SK-N-MC (cell line): ENCODE measurements around the gene TLK2.
"Not testable (repeated sequence)": the region's sequence is repeated elsewhere in the genome, so short reads cannot be mapped to it uniquely, and the experiment has no call there.

Source experiments
- DNase-seq: peaks from one replicate; pipeline ENCODE4 v3.0.0-alpha.2; 2011; ENCODE audit warnings: low read depth, low spot score
- H3K27ac ChIP-seq: fragments of 200-600 bp; sonication (generic); 2 replicates; pipeline ENCODE4 v1.5.1; 2016; ENCODE audit warnings: mixed run types
- H3K36me3 ChIP-seq: fragments of 200-600 bp; sonication (generic); 2 replicates; pipeline ENCODE4 v1.6.1; 2017; ENCODE audit warnings: antibody characterized with exemption, low read length, mixed read lengths; ENCODE audit not compliant: insufficient read depth
- H3K4me3 ChIP-seq: fragments of 200-600 bp; sonication (generic); 2 replicates; pipeline ENCODE4 v1.5.1; 2016
- H3K9ac ChIP-seq: fragments of 200-600 bp; sonication (generic); 2 replicates; pipeline ENCODE4 v1.8.0; 2017; ENCODE audit warnings: mixed run types, mixed read lengths; ENCODE audit not compliant: insufficient read length
- H3K9me3 ChIP-seq: fragments of 200-600 bp; sonication (generic); 2 replicates; pipeline ENCODE4 v1.6.1; 2017; ENCODE audit warnings: low read depth, mild to moderate bottlenecking, antibody characterized with exemption, low read length, moderate library complexity, mixed read lengths

TLK2 gene

DNA sequence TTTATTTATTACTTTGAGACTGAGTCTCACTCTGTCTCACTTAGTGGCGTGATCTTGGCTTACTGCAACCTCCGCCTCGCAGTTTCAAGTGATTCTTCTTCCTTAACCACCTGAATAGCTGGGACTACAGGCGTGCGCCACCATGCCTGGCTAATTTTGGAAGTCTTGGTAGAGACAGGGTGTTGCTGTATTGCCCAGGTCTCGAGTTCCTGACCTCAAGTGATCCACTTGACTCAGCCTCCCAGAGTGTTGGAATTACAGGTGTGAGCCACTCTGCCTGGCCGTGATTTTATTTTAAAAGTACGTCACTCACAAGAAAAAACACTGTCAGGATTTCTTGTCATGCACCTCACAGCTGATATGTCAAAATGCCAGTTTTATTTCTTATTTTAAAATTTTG, 26.2 kb downstream of the TLK2 start:
- H3K27ac ChIP-seq, H3K9me3 ChIP-seq, H3K4me3 ChIP-seq, H3K9ac ChIP-seq, H3K36me3 ChIP-seq, DNase-seq: not testable (repeated sequence)

DNA sequence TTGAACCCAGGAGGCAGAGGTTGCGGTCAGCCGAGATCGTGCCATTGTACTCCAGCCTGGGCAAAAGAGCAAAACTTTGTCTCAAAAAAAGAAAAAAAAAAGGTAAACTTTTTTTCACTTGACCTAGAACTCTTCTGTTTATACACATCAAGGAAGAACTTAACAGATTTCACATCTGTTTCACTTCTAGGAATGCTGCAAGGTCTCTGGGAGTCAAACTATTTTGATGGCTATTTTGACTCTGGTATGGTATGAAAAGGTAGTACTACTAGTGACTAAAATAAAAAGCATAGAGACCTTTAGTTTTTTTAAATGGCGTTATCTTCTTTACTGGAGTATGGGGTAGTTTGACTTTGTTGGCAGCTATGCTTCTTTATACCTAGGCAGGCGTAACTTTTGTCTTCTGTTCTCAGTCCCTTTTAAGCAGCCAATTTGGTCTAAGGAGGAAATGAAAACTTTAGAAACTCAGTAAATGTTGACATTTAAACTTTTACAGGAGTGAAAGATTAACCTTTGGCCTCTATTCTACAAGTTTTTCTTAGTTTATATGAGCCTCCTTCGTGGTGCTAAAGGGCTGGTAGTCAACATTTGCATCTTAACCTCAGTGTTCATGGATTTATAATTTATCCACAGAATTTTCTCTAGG, 28.7 kb downstream of the TLK2 start:
- not testable (repeated sequence) for H3K4me3 ChIP-seq, H3K27ac ChIP-seq, H3K36me3 ChIP-seq, H3K9me3 ChIP-seq, H3K9ac ChIP-seq, DNase-seq

DNA sequence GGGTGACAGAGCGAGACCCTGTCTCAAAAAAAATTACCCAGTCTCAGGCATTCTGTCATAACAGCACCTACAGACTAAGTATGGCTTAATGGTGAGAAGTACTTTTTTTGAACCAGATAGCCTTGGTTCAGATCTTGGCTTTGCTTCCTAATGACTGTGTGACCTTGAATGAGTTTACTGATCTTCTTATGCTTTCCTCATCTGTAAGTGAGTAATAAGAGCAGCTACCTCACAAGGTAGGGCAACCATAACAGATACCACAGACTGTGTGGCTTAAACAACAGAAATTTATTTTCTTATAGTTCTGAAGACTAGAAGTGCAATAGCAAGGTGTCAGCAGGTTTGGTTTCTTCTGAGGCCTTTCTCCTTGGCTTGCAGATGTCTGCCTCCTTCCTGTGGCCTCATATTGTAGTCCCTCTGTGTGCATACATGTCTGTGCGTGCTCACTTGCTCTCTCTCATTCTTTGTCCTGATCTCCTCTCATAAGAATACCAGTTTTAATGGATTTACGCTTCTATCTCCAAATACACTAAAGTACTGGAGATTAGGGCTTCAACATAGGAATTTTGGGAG, 31.7 kb downstream of the TLK2 start:
- not testable (repeated sequence) for H3K27ac ChIP-seq, H3K9ac ChIP-seq, DNase-seq, H3K9me3 ChIP-seq, H3K4me3 ChIP-seq, H3K36me3 ChIP-seq

DNA sequence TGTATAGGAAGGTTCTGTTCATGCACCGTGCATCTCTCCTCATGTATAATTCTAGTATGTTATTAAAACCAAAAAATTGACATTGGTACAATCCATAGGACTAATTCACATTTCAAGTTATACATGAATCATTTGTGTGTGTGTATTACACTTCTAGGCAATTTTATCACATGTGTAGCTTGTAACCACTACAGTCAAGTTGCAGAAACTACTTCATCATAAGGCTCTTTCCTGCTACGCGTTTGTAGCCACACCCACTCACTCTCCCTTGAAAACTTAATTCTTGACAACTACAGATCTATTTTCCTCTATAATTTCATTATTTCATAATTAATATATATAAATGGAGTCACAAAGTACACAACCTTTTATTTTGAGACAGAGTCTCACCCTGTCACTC, 32.4 kb downstream of the TLK2 start:
- DNase-seq, H3K4me3 ChIP-seq, H3K9me3 ChIP-seq, H3K27ac ChIP-seq, H3K9ac ChIP-seq, H3K36me3 ChIP-seq: not testable (repeated sequence)

DNA sequence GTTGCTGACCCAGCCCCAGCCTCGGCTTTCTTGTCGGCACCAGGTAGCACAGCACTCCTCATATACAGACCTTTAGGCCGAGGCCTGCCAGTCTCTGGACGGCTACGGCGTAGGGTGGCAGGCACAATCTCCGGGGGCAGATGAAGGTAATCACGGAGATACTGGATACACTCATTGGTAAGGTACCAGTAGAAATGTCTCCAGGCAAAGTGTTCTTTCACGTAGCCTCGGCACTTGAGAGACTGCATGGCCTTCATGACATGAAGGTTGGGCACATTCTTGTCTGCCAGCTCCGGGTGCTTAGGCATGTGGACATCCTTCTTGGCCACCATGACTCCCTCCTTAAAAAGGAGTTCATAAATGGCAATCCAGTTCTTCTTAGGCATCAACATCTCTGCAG, 37.8 kb downstream of the TLK2 start:
- DNase-seq, H3K9ac ChIP-seq, H3K4me3 ChIP-seq, H3K36me3 ChIP-seq, H3K27ac ChIP-seq, H3K9me3 ChIP-seq: not testable (repeated sequence)

DNA sequence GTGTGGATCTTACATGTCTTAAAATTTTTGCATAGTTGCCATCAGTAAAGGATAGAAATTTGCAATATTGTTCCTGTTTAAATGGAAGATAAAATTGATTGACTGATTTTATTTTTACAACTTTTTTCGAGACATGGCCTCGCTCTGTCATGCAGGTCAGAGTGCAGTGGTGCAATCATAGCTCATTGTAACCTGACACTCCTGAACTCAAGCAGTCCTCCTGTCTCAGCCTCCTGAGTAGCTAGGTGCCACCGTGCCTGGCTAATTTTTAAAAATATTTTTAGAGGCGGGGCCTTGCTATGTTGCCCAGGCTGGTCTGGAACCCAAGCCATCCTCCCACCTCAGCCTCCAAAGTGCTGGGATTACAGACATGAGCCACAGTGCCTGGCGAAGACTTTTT, 42.7 kb downstream of the TLK2 start:
- H3K9ac ChIP-seq, H3K4me3 ChIP-seq, DNase-seq, H3K9me3 ChIP-seq, H3K27ac ChIP-seq, H3K36me3 ChIP-seq: not testable (repeated sequence)

DNA sequence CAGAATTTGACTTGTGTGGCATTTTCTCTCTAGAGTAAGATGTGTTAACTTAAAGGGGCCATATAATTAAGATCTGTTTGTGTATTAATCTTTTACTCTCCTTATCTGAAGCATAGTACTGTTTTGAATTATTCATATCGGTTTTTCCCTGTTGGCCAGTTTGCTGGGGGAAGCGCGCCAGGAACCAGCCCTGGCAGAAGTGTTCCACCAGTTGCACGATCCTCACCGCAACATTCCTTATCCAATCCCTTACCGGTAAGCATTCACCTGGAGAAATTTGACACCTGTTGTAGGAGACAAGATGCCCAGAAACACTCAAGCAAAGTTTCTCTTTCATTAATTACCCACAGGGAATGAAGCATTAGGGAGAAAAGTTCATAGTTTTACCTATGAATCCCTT, 45.5 kb downstream of the TLK2 start:
- not testable (repeated sequence) for H3K27ac ChIP-seq, H3K9ac ChIP-seq, DNase-seq, H3K9me3 ChIP-seq, H3K36me3 ChIP-seq, H3K4me3 ChIP-seq

DNA sequence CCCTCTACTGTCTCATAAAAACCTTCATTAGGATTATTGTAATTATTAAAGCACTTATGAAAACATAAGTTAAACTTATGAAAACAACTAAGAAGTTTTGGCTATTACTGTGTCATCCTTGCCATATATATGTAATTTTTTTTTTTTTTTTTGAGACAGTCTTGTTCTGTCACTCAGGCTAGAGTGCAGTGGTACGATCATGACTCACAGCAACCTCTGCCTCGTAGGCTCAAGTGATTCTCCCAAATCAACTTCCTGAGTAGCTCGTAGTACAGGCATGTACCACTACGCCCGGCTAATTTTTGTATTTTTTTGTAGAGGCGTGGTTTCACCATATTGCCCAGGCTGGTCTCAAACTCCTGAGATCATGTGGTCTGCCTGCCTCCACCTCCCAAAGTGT, 46.7 kb downstream of the TLK2 start:
- H3K27ac ChIP-seq, H3K9me3 ChIP-seq, H3K9ac ChIP-seq, H3K4me3 ChIP-seq, DNase-seq: not testable (repeated sequence)
- peaks cover 20% of the 10 kb centered on the region; the same call in 1 of the 2 replicates for H3K36me3 ChIP-seq

DNA sequence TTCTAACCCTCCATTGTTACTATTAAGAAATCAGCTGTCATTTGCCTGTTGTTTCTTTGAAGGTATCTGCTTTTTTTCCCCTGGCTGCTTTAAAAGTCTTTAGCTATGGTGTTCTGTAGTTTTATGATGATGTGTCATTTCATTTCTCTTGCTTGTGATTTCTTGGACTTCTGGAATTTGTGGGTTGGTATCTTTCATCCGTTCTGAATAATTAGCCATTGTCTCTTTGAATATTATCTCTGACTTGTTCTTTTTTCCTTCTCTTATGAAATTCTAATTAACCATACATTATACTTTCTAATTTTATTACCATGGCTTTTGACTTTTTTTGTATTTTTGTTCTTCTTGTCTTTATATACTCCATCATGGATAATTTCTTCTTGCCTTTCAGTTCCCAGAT, 52.3 kb downstream of the TLK2 start:
- H3K4me3 ChIP-seq, H3K9me3 ChIP-seq, DNase-seq, H3K27ac ChIP-seq, H3K9ac ChIP-seq: not testable (repeated sequence)
- peaks cover 31% of the 10 kb centered on the region; the same call in 1 of the 2 replicates for H3K36me3 ChIP-seq

DNA sequence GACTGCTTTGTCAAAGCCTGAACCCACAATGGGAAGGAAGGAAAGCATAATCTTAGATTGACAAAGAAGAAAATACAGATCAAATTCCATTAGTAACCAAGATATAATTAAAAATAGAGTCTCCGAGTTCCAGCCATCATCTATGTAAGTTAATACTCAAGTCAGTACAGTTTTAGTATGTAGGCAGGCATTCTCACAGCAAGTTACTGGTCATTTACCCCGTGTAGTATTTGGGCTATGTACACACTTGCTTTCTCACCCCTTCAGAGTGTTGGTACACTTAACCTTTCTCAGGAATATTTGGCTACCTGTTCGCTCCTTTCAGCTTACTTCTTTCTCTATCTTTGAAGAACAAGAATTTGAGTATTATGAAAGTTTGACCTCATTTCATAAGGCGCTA, 57.9 kb downstream of the TLK2 start:
- H3K36me3 ChIP-seq, result peaks cover 17% of the 10 kb centered on the region; the same call in 1 of the 2 replicates

DNA sequence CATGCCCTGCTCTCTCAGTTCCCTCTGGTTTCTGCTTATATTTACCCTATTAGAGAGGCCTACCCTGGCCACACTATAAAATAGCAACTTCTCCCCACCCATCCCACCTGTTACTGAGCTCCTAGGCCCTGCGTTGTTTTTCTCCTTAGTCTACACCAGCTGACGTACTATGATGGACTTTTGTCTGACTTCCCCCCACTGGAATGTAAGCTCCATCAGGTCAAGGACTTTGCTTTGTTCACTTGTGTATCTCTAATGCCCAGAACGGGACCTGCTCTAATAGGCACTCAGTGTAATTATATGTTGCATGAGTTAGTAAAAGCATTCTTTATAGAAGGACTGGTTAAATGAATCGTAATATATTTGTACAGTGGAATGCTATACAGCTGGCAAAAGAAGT, 62.4 kb downstream of the TLK2 start:
- not testable (repeated sequence) for H3K9ac ChIP-seq, H3K4me3 ChIP-seq, H3K9me3 ChIP-seq, H3K27ac ChIP-seq, DNase-seq
- peaks cover 22% of the 10 kb centered on the region for H3K36me3 ChIP-seq

More for the DNA sequence above, 57.9 kb downstream of the TLK2 start:
- DNase-seq, H3K4me3 ChIP-seq, H3K9ac ChIP-seq, H3K27ac ChIP-seq, H3K9me3 ChIP-seq: not testable (repeated sequence)

DNA sequence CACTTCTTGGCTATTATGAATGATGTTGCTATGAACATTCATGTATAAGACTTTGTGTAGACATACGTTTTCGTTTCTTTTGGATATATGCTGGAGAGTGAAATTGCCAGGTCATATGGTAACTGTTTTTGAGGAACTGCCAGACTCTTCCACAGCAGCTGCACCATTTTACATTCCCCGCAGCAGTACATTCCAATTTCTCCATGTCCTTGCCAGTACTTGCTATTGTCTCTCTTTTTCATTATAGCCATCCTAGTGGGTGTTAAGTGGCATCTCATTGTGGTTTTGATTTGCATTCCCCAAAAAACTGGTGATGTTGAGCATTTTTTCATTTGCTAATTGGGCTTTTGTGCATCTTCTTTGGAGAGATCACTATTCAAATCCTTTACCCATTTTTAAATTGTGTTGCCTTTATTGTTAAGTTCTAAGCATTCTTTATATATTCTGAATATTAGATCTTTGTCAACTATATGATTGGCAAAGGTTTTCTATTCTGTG, 64.7 kb downstream of the TLK2 start:
- H3K4me3 ChIP-seq, H3K9ac ChIP-seq, H3K27ac ChIP-seq, H3K9me3 ChIP-seq, DNase-seq: not testable (repeated sequence)
- peaks cover 14% of the 10 kb centered on the region for H3K36me3 ChIP-seq

DNA sequence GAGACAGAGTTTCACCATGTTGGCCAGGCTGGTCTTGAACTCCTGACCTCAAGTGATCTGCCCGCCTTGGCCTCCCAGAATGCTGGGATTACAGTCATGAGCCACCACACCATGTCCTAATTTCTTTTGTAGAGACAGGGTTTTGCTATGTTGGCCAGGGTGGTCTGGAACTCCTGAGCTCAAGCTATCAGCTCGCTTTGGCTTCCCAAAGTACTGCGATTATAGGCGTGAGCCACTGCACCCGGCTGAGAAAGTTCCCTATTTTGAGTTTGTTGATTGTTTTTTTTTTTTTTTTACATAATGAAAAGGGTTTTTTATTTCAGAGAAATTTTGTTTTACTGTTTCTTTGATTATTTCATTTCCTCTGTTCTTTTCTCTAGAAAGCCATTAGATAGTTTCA, 67.4 kb downstream of the TLK2 start:
- not testable (repeated sequence) for H3K27ac ChIP-seq, H3K9ac ChIP-seq, H3K4me3 ChIP-seq, DNase-seq, H3K9me3 ChIP-seq
- peaks cover 14% of the 10 kb centered on the region for H3K36me3 ChIP-seq

DNA sequence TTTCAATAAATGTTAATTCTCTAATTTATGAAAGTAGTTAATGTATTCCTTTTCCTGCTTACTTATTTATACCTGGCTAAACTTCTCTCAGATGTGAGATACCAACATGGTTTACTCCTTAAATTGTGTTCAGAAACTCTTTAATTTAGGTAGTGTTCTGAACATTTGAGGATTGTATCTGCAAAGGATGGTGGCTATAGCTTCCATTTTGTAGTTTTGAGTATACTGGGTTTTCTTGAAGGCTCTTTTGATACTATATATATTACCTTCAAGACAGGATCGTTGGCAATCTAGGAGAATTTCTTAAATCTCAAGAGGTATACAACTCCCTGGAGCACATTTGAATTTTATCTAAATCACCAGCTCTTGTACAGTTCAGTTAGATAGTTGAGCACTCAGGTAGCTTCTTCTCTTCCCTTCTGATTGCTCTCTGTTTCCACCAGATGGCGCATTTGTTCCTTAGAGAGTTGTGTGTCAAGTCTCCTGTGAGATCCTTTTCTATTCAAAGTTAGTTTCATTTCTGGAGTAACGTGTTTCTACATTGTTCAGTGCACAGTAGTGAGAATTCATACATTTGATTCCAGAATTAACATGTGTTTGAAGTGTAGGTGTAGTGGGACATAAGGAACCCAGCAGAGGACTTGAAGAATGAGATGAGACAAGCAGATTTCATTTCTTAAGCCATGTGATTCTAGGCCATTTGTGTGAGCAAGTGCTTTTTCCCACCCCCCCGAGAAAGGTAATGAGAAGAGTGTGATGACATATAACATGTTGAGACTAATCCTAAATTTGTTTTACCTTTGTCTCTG, 74.4 kb downstream of the TLK2 start:
- peak overlapping the region; percentile 52; the same call in 1 of the 2 replicates for H3K4me3 ChIP-seq
- H3K36me3 ChIP-seq, H3K9me3 ChIP-seq, H3K9ac ChIP-seq, H3K27ac ChIP-seq, DNase-seq: not testable (repeated sequence)
